Calu3 (cell line): ENCODE measurements around the gene FGD5. TPM values are rescaled to one million over a fixed set of nuclear protein-coding genes. Genes with fewer than 3 reads are reported as not detected.

Experiments used
- BruUV-seq: library from RNA; stranded (reverse); fragments of 400-500 nt; replicated peaks from 2 replicates; lab custom pipeline; 2021; lab: Mats Ljungman, UMichigan
- CTCF ChIA-PET: fragments of 300-600 bp; sonication (Branson Sonifier 250); formaldehyde crosslinking; loops from one replicate; lab custom pipeline; 2022; ENCODE audit warnings: antibody characterized with exemption; lab: Charles Lee
- DNase-seq: peaks from one replicate; pipeline ENCODE4 v3.0.0; 2022
- H3K27ac Mint-ChIP-seq: one replicate; pipeline ENCODE4 v1.8.0; 2022; ENCODE audit warnings: mixed read lengths; ENCODE audit not compliant: unreplicated experiment
- H3K27me3 Mint-ChIP-seq: one replicate; pipeline ENCODE4 v1.8.0; 2022; ENCODE audit warnings: mixed read lengths; ENCODE audit not compliant: unreplicated experiment
- H3K36me3 Mint-ChIP-seq: one replicate; pipeline ENCODE4 v1.8.0; 2022; ENCODE audit warnings: mild to moderate bottlenecking, moderate library complexity, mixed read lengths; ENCODE audit not compliant: insufficient read depth, unreplicated experiment
- H3K4me1 Mint-ChIP-seq: one replicate; pipeline ENCODE4 v1.8.0; 2022; ENCODE audit warnings: mild to moderate bottlenecking, low read depth, mixed read lengths; ENCODE audit not compliant: unreplicated experiment
- H3K4me3 Mint-ChIP-seq: one replicate; pipeline ENCODE4 v1.8.0; 2022; ENCODE audit warnings: mild to moderate bottlenecking, low read depth, moderate library complexity, mixed read lengths; ENCODE audit not compliant: unreplicated experiment
- H3K9me3 Mint-ChIP-seq: one replicate; pipeline ENCODE4 v1.8.0; 2022; ENCODE audit warnings: low read depth, mixed read lengths; ENCODE audit not compliant: unreplicated experiment
- intact Hi-C: fragments of 100-400 bp; cut with micrococcal nuclease; formaldehyde crosslinking; loops from one replicate; pipeline ENCODE4 v1.10.0; 2022; ENCODE audit not compliant: unreplicated experiment
- total RNA-seq: library from RNA; stranded (reverse); gene quantifications from 2 replicates; pipeline ENCODE4 v1.2.3, GENCODE V29; 2022
- TF ChIP-seq, protein P1 (sequence below): fragments of 200-600 bp; IDR thresholded peaks from one replicate; pipeline ENCODE4 v1.8.0; 2022; ENCODE audit warnings: antibody characterized with exemption; ENCODE audit not compliant: unreplicated experiment

The FGD5 gene
- total RNA-seq, 1 experiment from 2014 or later: not detected

DNA sequence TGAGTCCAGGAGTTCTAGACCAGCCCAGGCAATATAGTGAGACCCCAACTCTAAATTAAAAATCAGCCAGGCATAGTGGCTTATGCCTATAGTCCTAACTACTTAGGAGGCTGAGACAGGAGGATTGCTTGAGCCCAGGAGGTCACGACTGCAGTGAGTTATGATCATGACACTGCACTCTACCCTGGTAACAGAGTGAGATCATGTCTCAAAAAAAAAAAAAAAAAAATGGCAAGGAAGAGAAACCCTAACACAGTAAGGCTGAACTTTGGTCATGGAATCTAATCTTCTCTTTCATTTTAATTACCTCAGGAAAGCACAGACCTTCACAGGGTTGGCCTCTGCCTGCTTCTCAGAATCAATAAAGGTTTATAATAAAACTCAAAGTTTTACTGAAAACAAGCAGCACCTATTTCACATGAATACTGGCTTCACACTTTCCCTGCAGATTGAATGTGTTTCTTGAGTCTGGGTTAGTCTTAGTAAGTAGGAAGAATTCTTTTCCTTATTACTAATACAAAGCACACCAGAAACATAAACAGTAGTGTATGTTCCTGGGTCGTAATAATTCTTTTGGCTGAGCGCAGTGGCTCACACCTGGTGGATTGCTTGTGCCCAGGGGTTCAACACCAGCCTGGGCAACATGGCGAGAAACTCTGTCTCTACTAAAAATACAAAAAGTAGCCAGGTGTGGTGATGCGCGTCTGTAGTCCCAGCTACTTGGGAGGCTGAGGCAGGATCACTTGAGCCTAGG is 117.0 kb downstream of the FGD5 start:
- Mint-ChIP-seq H3K27me3 (no peaks in the 10 kb centered on the region), H3K27ac (no peak overlapping the region), H3K9me3 (no peaks in the 10 kb centered on the region), H3K4me3 (no peak overlapping the region), H3K4me1 (no peaks in the 10 kb centered on the region), H3K36me3 (no peaks in the 10 kb centered on the region)
- no TSS peak for BruUV-seq
- CTCF ChIA-PET: no interaction called here
- intact Hi-C loops: no loop called here
- DNase-seq: no peak
- TF ChIP-seq, protein P1, sequence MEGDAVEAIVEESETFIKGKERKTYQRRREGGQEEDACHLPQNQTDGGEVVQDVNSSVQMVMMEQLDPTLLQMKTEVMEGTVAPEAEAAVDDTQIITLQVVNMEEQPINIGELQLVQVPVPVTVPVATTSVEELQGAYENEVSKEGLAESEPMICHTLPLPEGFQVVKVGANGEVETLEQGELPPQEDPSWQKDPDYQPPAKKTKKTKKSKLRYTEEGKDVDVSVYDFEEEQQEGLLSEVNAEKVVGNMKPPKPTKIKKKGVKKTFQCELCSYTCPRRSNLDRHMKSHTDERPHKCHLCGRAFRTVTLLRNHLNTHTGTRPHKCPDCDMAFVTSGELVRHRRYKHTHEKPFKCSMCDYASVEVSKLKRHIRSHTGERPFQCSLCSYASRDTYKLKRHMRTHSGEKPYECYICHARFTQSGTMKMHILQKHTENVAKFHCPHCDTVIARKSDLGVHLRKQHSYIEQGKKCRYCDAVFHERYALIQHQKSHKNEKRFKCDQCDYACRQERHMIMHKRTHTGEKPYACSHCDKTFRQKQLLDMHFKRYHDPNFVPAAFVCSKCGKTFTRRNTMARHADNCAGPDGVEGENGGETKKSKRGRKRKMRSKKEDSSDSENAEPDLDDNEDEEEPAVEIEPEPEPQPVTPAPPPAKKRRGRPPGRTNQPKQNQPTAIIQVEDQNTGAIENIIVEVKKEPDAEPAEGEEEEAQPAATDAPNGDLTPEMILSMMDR: no peak

- TF ChIP-seq, protein P1: no peak
- no peak overlapping the region for H3K4me3 Mint-ChIP-seq
- peaks cover 5% of the 10 kb centered on the region for H3K36me3 Mint-ChIP-seq
- intact Hi-C loops: no loop called here
- DNase-seq: no peak
- BruUV-seq: no TSS peak
- peaks cover 26% of the 10 kb centered on the region for H3K4me1 Mint-ChIP-seq
- H3K9me3 Mint-ChIP-seq: no peaks in the 10 kb centered on the region
- no peaks in the 10 kb centered on the region for H3K27me3 Mint-ChIP-seq
- CTCF ChIA-PET: no interaction called here
- no peak overlapping the region for H3K27ac Mint-ChIP-seq
Observed at GRCh38 chr3:14938954-14939353, 120.2 kb downstream of the FGD5 start.

DNA sequence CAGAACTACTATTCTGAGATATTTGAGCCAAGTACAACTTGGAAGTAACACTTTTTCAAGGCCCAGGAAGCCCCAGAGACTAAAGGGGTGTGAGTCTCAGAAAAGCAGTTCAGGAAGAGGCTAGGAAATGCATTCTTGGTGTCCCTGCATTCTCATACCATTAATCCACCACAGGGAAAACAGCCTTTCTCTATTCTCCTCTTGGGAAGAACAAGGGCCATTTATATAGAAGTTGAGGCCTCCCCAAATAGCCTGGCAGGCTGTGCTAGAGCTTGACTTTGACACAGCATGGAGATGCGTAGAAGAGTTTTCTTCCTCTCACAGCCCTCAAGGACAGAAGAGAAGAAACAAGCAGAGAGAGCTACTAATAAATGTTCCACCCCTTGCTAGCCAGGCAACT is 123.1 kb downstream of the FGD5 start:
- no TSS peak for BruUV-seq
- no peak overlapping the region for H3K4me3 Mint-ChIP-seq
- TF ChIP-seq, protein P1: no peak
- H3K9me3 Mint-ChIP-seq: no peaks in the 10 kb centered on the region
- H3K27me3 Mint-ChIP-seq: no peaks in the 10 kb centered on the region
- peaks cover 18% of the 10 kb centered on the region for H3K36me3 Mint-ChIP-seq
- H3K27ac Mint-ChIP-seq: no peak overlapping the region
- H3K4me1 Mint-ChIP-seq: peaks cover 35% of the 10 kb centered on the region
- CTCF ChIA-PET: no interaction called here
- intact Hi-C loops: no loop called here
- DNase-seq: no peak

DNA sequence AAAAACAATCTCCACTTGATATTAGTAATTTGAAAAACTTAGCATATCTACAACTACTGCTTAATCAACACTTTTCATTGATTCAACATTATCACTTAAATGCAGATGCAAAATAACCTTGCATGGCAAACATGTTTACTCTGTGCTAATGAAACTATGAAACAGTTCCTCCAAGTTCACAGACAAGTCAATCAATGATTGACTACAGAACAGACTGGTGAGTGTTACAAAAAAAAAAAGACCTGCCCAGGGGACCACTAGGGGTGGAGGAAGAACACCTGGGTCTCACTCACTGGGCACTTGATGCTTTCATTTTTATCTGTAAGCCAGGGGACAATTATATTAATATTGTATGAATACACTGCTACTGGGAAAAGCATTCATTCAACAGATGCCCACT is 124.3 kb downstream of the FGD5 start:
- intact Hi-C loops: no loop called here
- peak overlapping the region; percentile 60 for H3K4me3 Mint-ChIP-seq
- H3K27ac Mint-ChIP-seq: peak overlapping the region; percentile 71
- no peaks in the 10 kb centered on the region for H3K9me3 Mint-ChIP-seq
- TF ChIP-seq, protein P1: no peak
- peaks cover 30% of the 10 kb centered on the region for H3K36me3 Mint-ChIP-seq
- CTCF ChIA-PET: no interaction called here
- peak; percentile 33 for DNase-seq
- no peaks in the 10 kb centered on the region for H3K27me3 Mint-ChIP-seq
- H3K4me1 Mint-ChIP-seq: peaks cover 35% of the 10 kb centered on the region
- BruUV-seq: no TSS peak
